ENCODE measurements around the gene TRAF2. TPM values are rescaled to one million over a fixed set of nuclear protein-coding genes. Genes with fewer than 3 reads are reported as not detected.

TRAF2 gene
- total and polyA plus RNA-seq, 2 of the 13 experiments (the other 11 are each of a cell fraction or from before 2014, with no cell fraction given) = 12.4 to 13.6 TPM

- TF ChIP-seq MXI1 (IDR thresholded peaks at IDR 0.05; ENCODE audit: borderline replicate concordance, low read depth, low read length) (peak; percentile 99), KLF6 (CRISPR knock-in tag; IDR thresholded peaks at IDR 0.05) (peak; percentile 40; the same call in 1 of the 2 replicates), HNF4A (CRISPR knock-in tag; IDR thresholded peaks at IDR 0.05) (peak; percentile 55), HNRNPK (IDR thresholded peaks at IDR 0.05; ENCODE audit: low read depth, low read length, poor library complexity, severe bottlenecking) (no peak), IRF2 (CRISPR knock-in tag; IDR thresholded peaks at IDR 0.05) (peak; percentile 95), SMC3 (IDR thresholded peaks at IDR 0.05; ENCODE audit: low read length) (no peak), POGK (CRISPR knock-in tag; conservative IDR thresholded peaks at IDR 0.05) (peak; percentile 40; the same call in 1 of the 2 replicates), MED1 (CRISPR knock-in tag; IDR thresholded peaks at IDR 0.05) (peak; percentile 88), ZNF652 (CRISPR knock-in tag; IDR thresholded peaks at IDR 0.05; ENCODE audit: borderline replicate concordance, low read depth) (no peak), ZNF749 (CRISPR knock-in tag; IDR thresholded peaks at IDR 0.05; ENCODE audit: borderline replicate concordance) (no peak), SP2 (CRISPR knock-in tag; IDR thresholded peaks at IDR 0.05) (peak; percentile 67), CENPX (CRISPR knock-in tag; IDR thresholded peaks at IDR 0.05) (no peak), ZNF556 (CRISPR knock-in tag; IDR thresholded peaks at IDR 0.05; ENCODE audit: borderline replicate concordance) (peak; percentile 61), ATF3 (CRISPR knock-in tag; IDR thresholded peaks at IDR 0.05) (peak; percentile 93), BCL6 (CRISPR knock-in tag; IDR thresholded peaks at IDR 0.05) (peak; percentile 100), ETS1 (CRISPR knock-in tag; IDR thresholded peaks at IDR 0.05) (no peak), HOXA7 (CRISPR knock-in tag; IDR thresholded peaks at IDR 0.05) (no peak), TFAP4 (IDR thresholded peaks at IDR 0.05; ENCODE audit: borderline replicate concordance, low read depth) (peak; percentile 64; the same call in 1 of the 2 replicates), TBX2 (CRISPR knock-in tag; IDR thresholded peaks at IDR 0.05; ENCODE audit: borderline replicate concordance) (peak; percentile 96; the same call in 1 of the 2 replicates), STAT5B (CRISPR knock-in tag; IDR thresholded peaks at IDR 0.05) (no peak)
- TF ChIP-seq, protein P1, sequence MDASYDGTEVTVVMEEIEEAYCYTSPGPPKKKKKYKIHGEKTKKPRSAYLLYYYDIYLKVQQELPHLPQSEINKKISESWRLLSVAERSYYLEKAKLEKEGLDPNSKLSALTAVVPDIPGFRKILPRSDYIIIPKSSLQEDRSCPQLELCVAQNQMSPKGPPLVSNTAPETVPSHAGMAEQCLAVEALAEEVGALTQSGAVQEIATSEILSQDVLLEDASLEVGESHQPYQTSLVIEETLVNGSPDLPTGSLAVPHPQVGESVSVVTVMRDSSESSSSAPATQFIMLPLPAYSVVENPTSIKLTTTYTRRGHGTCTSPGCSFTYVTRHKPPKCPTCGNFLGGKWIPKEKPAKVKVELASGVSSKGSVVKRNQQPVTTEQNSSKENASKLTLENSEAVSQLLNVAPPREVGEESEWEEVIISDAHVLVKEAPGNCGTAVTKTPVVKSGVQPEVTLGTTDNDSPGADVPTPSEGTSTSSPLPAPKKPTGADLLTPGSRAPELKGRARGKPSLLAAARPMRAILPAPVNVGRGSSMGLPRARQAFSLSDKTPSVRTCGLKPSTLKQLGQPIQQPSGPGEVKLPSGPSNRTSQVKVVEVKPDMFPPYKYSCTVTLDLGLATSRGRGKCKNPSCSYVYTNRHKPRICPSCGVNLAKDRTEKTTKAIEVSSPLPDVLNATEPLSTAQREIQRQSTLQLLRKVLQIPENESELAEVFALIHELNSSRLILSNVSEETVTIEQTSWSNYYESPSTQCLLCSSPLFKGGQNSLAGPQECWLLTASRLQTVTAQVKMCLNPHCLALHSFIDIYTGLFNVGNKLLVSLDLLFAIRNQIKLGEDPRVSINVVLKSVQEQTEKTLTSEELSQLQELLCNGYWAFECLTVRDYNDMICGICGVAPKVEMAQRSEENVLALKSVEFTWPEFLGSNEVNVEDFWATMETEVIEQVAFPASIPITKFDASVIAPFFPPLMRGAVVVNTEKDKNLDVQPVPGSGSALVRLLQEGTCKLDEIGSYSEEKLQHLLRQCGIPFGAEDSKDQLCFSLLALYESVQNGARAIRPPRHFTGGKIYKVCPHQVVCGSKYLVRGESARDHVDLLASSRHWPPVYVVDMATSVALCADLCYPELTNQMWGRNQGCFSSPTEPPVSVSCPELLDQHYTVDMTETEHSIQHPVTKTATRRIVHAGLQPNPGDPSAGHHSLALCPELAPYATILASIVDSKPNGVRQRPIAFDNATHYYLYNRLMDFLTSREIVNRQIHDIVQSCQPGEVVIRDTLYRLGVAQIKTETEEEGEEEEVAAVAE (CRISPR knock-in tag; IDR thresholded peaks at IDR 0.05; ENCODE audit: borderline replicate concordance) = peak; percentile 89; the same call in 1 of the 2 replicates
Measured at GRCh38 chr9:136882109-136882946, 4.0 kb upstream of the TRAF2 start (continued).
